SK-N-SH (cell line): Measurements from ENCODE around the gene DNMT3A. TPM values are rescaled to one million over a fixed set of nuclear protein-coding genes. Genes with fewer than 3 reads are reported as not detected.
A peak's percentile ranks its signal among the peaks of the same experiment; 100 is the strongest.

Source experiments
- CTCF ChIA-PET: fragments of 300-600, 350-600 bp; formaldehyde crosslinking; extraction: SDS; loops from one replicate; lab custom pipeline; 2021; lab: Yijun Ruan, JAX
- POLR2A ChIA-PET: fragments of 350-600 bp; sonication (Branson Sonifier 250); formaldehyde crosslinking; extraction: SDS; loops from one replicate; lab custom pipeline; 2020; ENCODE audit warnings: antibody characterized with exemption, inconsistent platforms; lab: Yijun Ruan, JAX
- DNase-seq: peaks from one replicate; pipeline ENCODE4 v3.0.0; 2012
- H2AFZ ChIP-seq: fragments of 200-600 bp; sonication (generic); 2 replicates; pipeline ENCODE4 v1.8.1; 2016; ENCODE audit warnings: antibody characterized with exemption, mild to moderate bottlenecking, low read depth
- H3F3A ChIP-seq: fragments of 200-600 bp; sonication (generic); replicated peaks from 2 replicates; pipeline ENCODE3; 2016; ENCODE audit warnings: antibody characterized with exemption, mild to moderate bottlenecking; ENCODE audit not compliant: insufficient read depth
- H3K27ac ChIP-seq, 2 experiments: fragments of 200-500 bp in 1 of 2; fragments of 200-600 bp in 1 of 2; sonication (Bioruptor generic) in 1 of 2; sonication (generic), shearing (Covaris generic) in 1 of 2; 2 replicates each; pipeline versions ENCODE4 v1.5.1 to v1.6.1; 2014 to 2016; ENCODE audit warnings: low read depth in 2 of 2, inconsistent platforms in 1 of 2, low read length in 1 of 2, mild to moderate bottlenecking in 1 of 2, mixed read lengths in 1 of 2
- H3K27me3 ChIP-seq: fragments of 200-600 bp; sonication (generic), shearing (Covaris generic); 2 replicates; pipeline ENCODE4 v1.6.1; 2016; ENCODE audit warnings: mixed run types; ENCODE audit not compliant: insufficient read depth
- H3K36me3 ChIP-seq, 2 experiments: fragments of 200-500 bp in 1 of 2; fragments of 200-600 bp in 1 of 2; sonication (Bioruptor generic) in 1 of 2; sonication (generic) in 1 of 2; replicated peaks in 1 of 2; 2 replicates each; pipeline versions ENCODE3 to v1.5.1; 2014 to 2016; ENCODE audit warnings: low read length in 1 of 2, mild to moderate bottlenecking in 1 of 2; ENCODE audit not compliant: insufficient read depth in 2 of 2, control insufficient read depth in 1 of 2
- H3K4me1 ChIP-seq, 2 experiments: fragments of 200-500 bp in 1 of 2; fragments of 200-600 bp in 1 of 2; sonication (Bioruptor generic) in 1 of 2; sonication (generic), shearing (Covaris generic) in 1 of 2; 2 replicates each; pipeline versions ENCODE4 v1.5.1 to v1.6.1; 2014 to 2016; ENCODE audit warnings: low read depth in 1 of 2, low read length in 1 of 2, mixed run types in 1 of 2; ENCODE audit not compliant: insufficient read depth in 2 of 2, control insufficient read depth in 1 of 2
- H3K4me2 ChIP-seq: fragments of 200-600 bp; sonication (generic), shearing (Covaris generic); 2 replicates; pipeline ENCODE4 v1.6.1; 2017; ENCODE audit warnings: mixed run types
- H3K4me3 ChIP-seq, 2 experiments: fragments of 200-500 bp in 1 of 2; fragments of 200-600 bp in 1 of 2; sonication (Bioruptor generic) in 1 of 2; sonication (generic), shearing (Covaris generic) in 1 of 2; 2 replicates each; pipeline versions ENCODE4 v1.5.1 to v1.8.1; 2014 to 2016; ENCODE audit warnings: low read depth in 2 of 2, inconsistent platforms in 1 of 2, low read length in 1 of 2, mild to moderate bottlenecking in 1 of 2, mixed read lengths in 1 of 2, moderate library complexity in 1 of 2
- H3K79me2 ChIP-seq: fragments of 200-600 bp; sonication (generic); 2 replicates; pipeline ENCODE4 v1.8.1; 2017; ENCODE audit warnings: mild to moderate bottlenecking; ENCODE audit not compliant: insufficient read depth
- H3K9ac ChIP-seq: fragments of 200-600 bp; sonication (generic); 2 replicates; pipeline ENCODE4 v1.6.1; 2017; ENCODE audit warnings: mixed run types
- H3K9me2 ChIP-seq: fragments of 200-600 bp; sonication (generic); 2 replicates; pipeline ENCODE4 v1.6.1; 2017; ENCODE audit warnings: mixed run types
- H3K9me3 ChIP-seq: fragments of 200-600 bp; sonication (generic); 2 replicates; pipeline ENCODE4 v1.6.1; 2017; ENCODE audit warnings: mixed run types, mild to moderate bottlenecking, moderate library complexity
- H4K20me1 ChIP-seq: fragments of 200-600 bp; sonication (generic); 2 replicates; pipeline ENCODE4 v1.6.1; 2017; ENCODE audit warnings: mild to moderate bottlenecking, mixed run types; ENCODE audit not compliant: insufficient read depth
- CHD2 ChIP-seq: fragments of 150-350 bp; IDR thresholded peaks from 2 replicates; pipeline ENCODE4 v1.6.1; 2018; ENCODE audit warnings: low read length; ENCODE audit not compliant: partially characterized antibody
- EP300 ChIP-seq, 2 experiments: IDR thresholded peaks; 2 replicates each; pipeline versions ENCODE4 v1.4.0 to v1.6.1; 2012; ENCODE audit warnings: borderline replicate concordance in 1 of 2, low read depth in 1 of 2, low read length in 1 of 2
- FOXJ3 ChIP-seq: sonication (generic); formaldehyde crosslinking; IDR thresholded peaks from 2 replicates; pipeline ENCODE4 v1.5.1; 2020; ENCODE audit warnings: mild to moderate bottlenecking, missing genetic modification reagents
- FOXM1 ChIP-seq: IDR thresholded peaks from 2 replicates; pipeline ENCODE4 v1.4.0; 2012; ENCODE audit warnings: low read depth, mild to moderate bottlenecking
- GABPA ChIP-seq: IDR thresholded peaks from 2 replicates; pipeline ENCODE4 v1.4.0; 2012; ENCODE audit warnings: low read depth, mild to moderate bottlenecking
- GATA2 ChIP-seq: sonication (generic); formaldehyde crosslinking; IDR thresholded peaks from 2 replicates; pipeline ENCODE4 v1.5.0; 2020; ENCODE audit warnings: mild to moderate bottlenecking, missing genetic modification reagents
- NRF1 ChIP-seq: IDR thresholded peaks from 2 replicates; pipeline ENCODE4 v1.6.1; 2012; ENCODE audit warnings: low read depth, mild to moderate bottlenecking, low read length
- RAD21 ChIP-seq: IDR thresholded peaks from 2 replicates; pipeline ENCODE4 v1.6.1; 2012; ENCODE audit warnings: mild to moderate bottlenecking, low read length
- RCOR1 ChIP-seq: fragments of 150-350 bp; IDR thresholded peaks from 2 replicates; pipeline ENCODE4 v1.6.1; 2017; ENCODE audit warnings: antibody characterized with exemption, low read length
- SIN3A ChIP-seq: IDR thresholded peaks from 2 replicates; pipeline ENCODE4 v1.6.1; 2012; ENCODE audit warnings: low read depth, mild to moderate bottlenecking, low read length, moderate library complexity, borderline replicate concordance
- TCF12 ChIP-seq: IDR thresholded peaks from 2 replicates; pipeline ENCODE4 v1.4.0; 2012
- WGBS: methylation state at CpG from one replicate; pipeline ENCODE4 v1.1.6; 2017; ENCODE audit warnings: low lambda C conversion rate; 5-methylcytosine and 5-hydroxymethylcytosine counted together
- polyA plus RNA-seq, 3 experiments: library from polyadenylated mRNA; depleted of rRNA; stranded (reverse); fragments of >200 nt; gene quantifications; 2 replicates each; pipeline ENCODE4 v1.2.3, GENCODE V29; 2012
- TF ChIP-seq, protein P1 (sequence below): IDR thresholded peaks from 2 replicates; pipeline ENCODE4 v1.4.0; 2012; ENCODE audit warnings: low read depth, borderline replicate concordance

The DNMT3A gene
- polyA plus RNA-seq, 1 of the 3 experiments (the other 2 are of a cell fraction), result 5.6 TPM

DNA sequence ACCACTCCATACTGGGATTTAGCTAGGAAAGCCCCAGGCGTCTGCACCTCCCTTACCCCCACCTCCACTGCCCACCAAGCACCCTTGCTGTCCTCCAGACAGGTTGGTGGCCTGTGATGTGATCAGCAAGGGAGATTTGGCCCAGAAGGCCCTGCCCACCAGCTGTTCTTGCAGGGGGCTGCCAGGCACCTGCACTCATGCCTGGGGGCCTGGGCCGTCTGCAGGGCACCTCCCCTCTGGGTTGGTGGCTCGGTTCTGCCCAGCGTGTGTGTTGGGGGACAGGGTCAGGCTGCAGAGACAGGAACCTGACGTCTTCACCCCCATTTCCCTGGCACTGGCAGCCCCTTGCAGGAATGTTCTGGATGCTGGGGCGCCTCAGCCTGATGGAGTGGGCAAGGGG is 5.8 kb downstream of the DNMT3A start:
- no peaks in the 10 kb centered on the region for H3F3A ChIP-seq
- no peak overlapping the region for H3K4me2 ChIP-seq
- no peak overlapping the region for H3K9ac ChIP-seq
- CTCF ChIA-PET, result interaction anchor here (0.7 to 11.3 kb wide), 7 partner anchors 10 to 79 kb away, joined by 3 to 117 read pairs (median 5); no protein-coding TSS in a partner anchor
- peaks cover 0 to 3% of the 10 kb centered on the region in 2 experiments for H3K36me3 ChIP-seq
- H3K4me3 ChIP-seq, result no peak overlapping the region
- DNase-seq, result peak; percentile 83
- H3K9me3 ChIP-seq, result no peaks in the 10 kb centered on the region
- POLR2A ChIA-PET, result interaction anchor here (0.6 to 3.1 kb wide), 5 partner anchors 21 to 182 kb away, joined by 3 to 20 read pairs (median 5); no protein-coding TSS in a partner anchor
- H3K27me3 ChIP-seq, result no peaks in the 10 kb centered on the region
- H4K20me1 ChIP-seq, result peaks cover 88% of the 10 kb centered on the region
- H2AFZ ChIP-seq, result no peak overlapping the region
- no peaks in the 10 kb centered on the region for H3K9me2 ChIP-seq
- H3K4me1 ChIP-seq, result peaks cover 4 to 89% of the 10 kb centered on the region in 2 experiments; a peak in 2 of 4 replicates
- H3K79me2 ChIP-seq, result peaks cover 20% of the 10 kb centered on the region; the same call in 1 of the 2 replicates
- peak overlapping the region in 1 of 2 experiments; percentile 89; a peak in 2 of 4 replicates for H3K27ac ChIP-seq
- WGBS, result 68% methylated on average over 5 of the region's 6 CpGs
- TF ChIP-seq GATA2 (CRISPR knock-in tag) (peak; percentile 97), TCF12 (no peak), NRF1 (no peak), CHD2 (peak; percentile 49), RAD21 (0 out of 2 replicates have a peak, but pooled peaks have one; percentile 9), FOXJ3 (CRISPR knock-in tag) (peak; percentile 90), EP300 (IDR thresholded peaks at IDR 0.05; ENCODE audit: borderline replicate concordance in 1 of 2, low read depth in 1 of 2, low read length in 1 of 2) (peak in 1 of 2 experiments; percentile 56; a peak in 1 of 4 replicates), RCOR1 (peak; percentile 71), SIN3A (no peak)

DNA sequence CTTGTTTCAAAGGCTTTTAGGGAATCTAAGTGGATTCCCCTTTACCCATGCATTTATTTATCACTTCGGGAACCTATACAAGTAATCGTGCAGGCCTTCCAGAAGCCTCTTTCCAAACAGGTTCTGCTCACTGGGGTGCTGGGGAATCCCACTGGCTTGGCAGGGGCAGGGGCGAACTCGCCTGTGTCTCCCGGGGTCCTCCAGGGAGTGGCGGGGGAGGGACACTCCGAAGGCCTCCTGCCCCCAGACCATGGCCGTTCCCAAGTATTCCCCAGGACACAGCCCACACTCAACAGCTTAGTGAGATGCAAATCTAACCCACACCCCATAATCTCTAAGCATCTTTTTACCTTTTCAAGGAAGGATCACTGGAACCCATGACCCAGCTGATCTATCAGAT is 6.5 kb downstream of the DNMT3A start:
- 93% methylated on average over 4 of the region's 8 CpGs for WGBS
- Histone ChIP-seq H3K4me1 (peaks cover 3 to 95% of the 10 kb centered on the region in 2 experiments; a peak in 2 of 4 replicates), H3K9ac (no peak overlapping the region), H3K36me3 (peaks cover 0 to 3% of the 10 kb centered on the region in 2 experiments), H4K20me1 (peaks cover 96% of the 10 kb centered on the region), H2AFZ (no peak overlapping the region), H3K9me3 (no peaks in the 10 kb centered on the region), H3K4me2 (no peak overlapping the region), H3K27ac (peak overlapping the region in 1 of 2 experiments; percentile 89; a peak in 2 of 4 replicates), H3K4me3 (no peak overlapping the region), H3K9me2 (no peaks in the 10 kb centered on the region), H3K27me3 (no peaks in the 10 kb centered on the region), H3F3A (no peaks in the 10 kb centered on the region), H3K79me2 (peaks cover 20% of the 10 kb centered on the region)
- TF ChIP-seq FOXM1 (no peak), GABPA (no peak), NRF1 (no peak)
- TF ChIP-seq, protein P1, sequence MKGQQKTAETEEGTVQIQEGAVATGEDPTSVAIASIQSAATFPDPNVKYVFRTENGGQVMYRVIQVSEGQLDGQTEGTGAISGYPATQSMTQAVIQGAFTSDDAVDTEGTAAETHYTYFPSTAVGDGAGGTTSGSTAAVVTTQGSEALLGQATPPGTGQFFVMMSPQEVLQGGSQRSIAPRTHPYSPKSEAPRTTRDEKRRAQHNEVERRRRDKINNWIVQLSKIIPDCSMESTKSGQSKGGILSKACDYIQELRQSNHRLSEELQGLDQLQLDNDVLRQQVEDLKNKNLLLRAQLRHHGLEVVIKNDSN, result no peak
- ChIA-PET POLR2A (interaction anchor here (0.7 to 3.1 kb wide), 3 partner anchors 24 to 183 kb away, joined by 3 to 20 read pairs (median 3); no protein-coding TSS in a partner anchor), CTCF (interaction anchor here (1.2 to 11.3 kb wide), 4 partner anchors 18 to 78 kb away, joined by 4 to 117 read pairs (median 12); no protein-coding TSS in a partner anchor)
- no peak for DNase-seq
